ENCODE results near the gene DDX41.
"Not testable (repeated sequence)": the region's sequence is repeated elsewhere in the genome, so short reads cannot be mapped to it uniquely, and the experiment has no call there.

Gene DDX41

DNA sequence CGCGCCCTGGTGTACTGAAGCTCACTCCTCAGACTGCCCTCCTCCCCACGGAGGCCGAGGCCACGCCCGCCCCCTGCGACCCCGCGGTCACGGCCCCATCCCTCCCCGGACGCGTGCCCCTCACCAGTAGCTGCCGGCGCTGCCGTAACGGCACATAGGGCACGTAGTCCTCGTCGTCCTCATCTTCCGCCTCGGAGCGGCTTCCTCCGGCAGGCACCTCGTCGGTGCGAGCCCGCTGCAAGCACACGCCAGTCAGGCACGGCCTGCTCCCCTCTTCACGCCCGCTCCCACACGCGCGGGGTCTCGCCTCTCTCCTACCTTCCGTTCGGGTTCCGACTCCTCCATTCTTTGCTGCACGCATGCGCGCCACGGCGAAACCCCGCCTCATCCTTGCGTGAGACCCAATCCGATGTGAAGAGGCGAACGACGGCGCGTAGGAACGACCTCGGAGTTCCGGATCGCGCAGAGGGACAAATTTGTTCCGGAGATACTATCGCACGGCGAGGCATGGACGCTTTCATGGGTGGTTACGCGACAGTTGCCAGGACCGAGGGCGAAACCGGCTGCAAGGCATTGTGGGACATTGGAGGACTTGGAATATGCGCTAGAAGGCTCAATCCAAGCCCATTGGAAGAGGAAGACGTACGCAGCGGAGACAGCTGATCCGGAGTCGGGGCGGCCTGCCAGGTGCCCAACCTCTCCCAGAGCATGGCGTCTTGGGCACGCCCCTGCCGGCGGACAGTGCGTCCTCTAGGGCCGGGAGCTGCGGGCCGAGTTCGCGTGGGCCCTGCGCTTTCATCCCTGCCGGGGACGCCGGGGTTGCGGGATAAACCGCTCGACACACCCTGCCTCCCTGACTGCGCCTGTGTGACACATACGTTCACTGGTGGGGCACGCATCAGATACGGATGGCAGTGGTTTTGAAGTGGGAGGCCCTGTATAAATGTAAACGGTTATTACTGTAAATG is at the start of gene DDX41:
Gene DDX41 (minus strand): TSS at position 361 of the 968 bp plus-strand sequence. CDS start 16 bp downstream, at position 345.
- peak; percentile 97 for DNase-seq (ENCODE audit: low spot score)

DNA sequence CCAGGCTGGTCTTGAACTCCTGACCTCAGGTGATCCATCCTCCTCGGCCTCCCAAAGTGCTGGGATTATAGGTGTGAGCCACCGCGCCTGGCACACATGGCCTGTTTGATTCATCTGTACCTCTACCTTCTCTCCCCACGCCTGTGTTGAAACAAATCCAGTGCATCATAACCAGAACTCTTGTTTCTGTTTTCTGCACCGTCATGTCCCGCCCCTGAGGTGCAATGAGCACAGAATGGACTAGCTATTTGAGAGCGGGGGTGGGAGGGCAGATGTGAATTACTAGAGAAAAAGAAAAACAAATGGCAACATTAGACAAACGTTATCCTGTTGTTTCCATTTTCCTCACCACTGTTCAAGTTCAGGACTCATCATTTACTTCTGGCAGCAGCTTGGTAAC is 48.3 kb upstream of the DDX41 start:
- no peak for DNase-seq (ENCODE audit: low spot score)

GRCh38 chr5:177559446-177559941 is 42.7 kb upstream of the DDX41 start:
- not testable (repeated sequence) for DNase-seq (ENCODE audit: low spot score)

DNA sequence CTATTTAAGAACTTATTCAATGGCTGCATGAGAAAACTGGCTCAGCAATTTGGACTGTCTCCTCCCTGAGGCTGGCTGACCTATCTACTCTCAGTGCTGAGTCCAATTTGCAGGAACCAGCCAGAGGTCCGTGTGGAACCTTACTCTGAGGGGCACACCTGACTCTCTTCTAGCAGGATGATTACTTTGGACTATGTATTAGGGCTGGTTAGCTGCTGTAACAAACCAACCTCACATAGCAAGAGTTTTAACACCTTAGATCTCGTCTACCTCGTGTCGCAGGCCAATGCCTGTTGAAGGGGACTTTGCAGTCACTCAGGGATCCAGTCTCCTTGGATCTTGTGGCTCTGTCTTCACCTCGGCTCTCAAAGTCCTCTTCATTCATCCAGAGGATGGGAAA is 41.0 kb upstream of the DDX41 start:
- no peak for DNase-seq (ENCODE audit: low spot score)

DNA sequence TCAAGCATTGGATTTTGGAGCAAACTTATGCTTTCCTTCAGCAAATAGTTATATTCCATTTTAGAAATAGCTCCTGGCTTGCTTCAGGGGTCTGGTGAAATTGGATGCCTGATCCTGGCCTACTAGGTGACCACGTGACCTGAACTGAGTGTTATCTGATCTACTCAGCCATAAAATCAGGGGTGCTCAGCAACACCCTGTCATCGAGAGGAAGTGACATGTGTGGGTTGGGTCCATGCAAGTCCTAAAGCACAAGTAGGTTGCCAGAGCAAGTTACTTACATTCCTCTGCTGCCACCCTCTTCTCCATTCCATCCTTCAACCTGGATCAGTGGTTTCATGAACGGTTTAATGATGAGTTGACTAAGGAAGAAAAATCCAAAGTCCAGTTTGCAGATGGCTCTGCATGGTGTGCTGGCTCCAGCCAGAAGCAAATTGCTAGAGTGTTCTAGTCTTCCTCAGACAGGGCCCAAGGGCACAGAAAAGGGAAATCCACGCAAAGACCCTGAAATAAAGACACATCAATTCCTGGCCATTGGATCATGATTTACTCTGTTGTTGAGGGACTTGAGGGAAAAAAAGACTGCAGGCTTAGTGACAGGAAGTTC is 40.4 kb upstream of the DDX41 start:
- peak; percentile 35 for DNase-seq (ENCODE audit: low spot score)

DNA sequence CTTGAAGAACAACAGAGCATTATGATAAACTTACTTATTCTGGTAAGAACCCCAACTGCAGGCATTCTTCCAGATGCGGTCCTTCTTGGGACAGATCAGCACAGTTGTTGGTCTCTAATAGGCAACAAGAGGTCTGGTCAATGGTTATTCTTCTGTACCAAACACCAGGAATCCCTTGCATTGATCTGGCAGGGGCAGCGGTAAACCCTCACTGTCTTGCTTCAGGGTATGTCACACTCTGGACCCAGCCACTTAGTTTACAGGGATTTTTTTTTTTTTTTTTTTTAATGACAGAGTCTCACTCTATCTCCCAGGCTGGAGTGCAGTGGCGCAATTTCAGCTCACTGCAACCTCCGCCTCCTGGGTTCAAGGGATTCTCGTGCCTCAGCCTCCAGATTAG is 38.9 kb upstream of the DDX41 start:
- DNase-seq (ENCODE audit: low spot score), result no peak

GRCh38 chr5:177555228-177555627 is 38.5 kb upstream of the DDX41 start:
- DNase-seq (ENCODE audit: low spot score), result no peak

DNA sequence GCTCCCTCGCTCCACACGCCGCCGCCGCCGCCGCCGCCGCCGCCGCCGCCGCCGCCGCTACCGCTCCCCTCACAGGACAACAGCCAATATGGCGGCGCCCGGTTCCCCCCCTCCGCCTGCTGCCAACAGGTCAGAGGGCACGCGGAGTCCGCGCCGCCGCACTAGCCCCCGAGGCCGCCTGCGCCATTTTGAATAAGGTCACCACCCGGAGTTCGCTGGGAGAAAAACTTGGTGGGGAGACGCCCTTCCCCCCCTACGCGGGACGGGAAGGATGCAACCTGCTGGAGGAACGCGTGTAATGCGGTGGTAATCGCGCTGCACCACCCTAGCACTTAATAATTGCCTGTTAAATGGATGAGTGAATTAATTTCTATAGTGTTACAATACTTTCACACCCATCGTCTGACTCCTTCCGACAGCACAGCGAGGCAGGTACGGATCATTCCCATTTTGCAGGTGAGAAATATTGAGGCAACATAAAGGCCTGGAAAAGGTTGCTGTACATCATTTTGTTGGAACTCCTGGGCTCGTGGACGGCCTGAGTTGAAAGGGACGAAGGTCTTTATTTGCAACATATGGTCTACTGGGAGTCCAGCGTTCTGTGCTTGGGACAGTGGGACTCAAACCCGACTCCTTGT is 37.8 kb upstream of the DDX41 start, which contains the start of gene FAM193B:
Gene FAM193B (minus strand): TSS at position 90 of the 638 bp plus-strand sequence. CDS start 105 bp downstream, outside the sequence.
- peak; percentile 96 for DNase-seq (ENCODE audit: low spot score)

DNA sequence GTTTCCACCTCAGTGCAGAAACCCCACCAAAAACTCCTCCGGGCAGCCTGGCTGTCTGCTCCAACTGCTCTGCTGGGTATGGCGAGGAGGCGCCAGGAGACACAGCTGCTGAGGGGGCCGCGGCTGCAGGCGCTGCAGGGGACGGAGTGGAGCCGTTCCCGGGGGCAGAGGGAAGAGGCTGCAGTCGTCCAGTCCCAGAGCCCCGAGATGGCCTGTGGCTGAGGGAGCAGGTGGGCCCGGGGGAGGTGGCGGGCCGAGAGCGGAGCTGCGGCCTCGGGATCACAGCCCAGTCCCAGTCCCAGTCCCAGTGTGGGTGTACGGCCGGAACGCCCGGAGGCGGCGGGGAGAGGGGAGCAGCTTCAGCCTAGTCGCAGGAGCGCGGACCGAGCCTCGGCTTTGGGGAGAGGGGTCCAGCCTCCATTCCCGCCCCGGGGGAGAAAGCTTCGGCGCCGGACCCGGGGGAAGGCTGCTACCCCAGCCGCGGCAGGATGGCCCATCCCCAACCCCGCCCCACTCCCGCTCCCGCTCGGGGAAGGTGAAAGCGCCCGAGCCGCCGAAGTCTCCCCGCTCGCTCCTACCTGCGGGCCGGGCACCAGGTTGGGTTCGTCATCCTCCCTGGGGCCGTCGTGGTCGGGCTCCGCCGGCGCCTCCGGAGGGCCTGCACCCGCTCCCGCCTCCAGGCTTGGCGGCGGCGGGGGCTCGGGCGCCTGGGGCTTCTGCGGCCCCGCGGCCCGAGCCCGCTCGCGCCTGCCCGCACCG is 37.1 kb upstream of the DDX41 start:
- peak; percentile 29 for DNase-seq (ENCODE audit: low spot score)

DNA sequence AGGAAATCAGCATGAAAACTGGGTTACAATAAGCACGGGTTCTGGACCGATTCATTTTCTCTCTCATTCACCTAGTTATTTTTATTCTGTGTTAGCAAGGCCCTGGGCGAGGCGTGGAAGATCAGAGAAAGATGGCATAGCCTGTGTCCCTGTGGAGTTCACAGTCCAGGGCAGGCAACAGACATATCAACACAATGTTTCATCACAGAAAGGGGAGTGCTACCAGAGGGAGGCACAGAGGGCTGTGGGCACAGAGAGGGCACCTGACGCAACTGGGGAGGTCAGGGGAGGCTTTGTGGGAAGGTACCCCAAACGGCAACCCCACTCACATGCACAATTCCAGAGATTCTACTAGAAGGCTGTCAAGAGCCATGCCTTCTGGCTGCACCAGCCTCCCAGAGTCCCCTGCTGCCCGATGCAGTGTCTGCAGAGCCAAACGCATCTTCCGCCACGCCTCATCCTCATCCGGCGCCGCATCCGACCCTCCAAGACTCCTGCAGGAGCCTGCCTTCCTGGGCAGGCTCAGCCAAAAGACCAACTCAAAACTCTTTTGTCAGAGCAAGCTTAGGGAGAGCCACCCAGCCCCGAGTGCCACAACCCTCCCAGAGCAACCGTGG is 36.2 kb upstream of the DDX41 start:
- DNase-seq (ENCODE audit: low spot score), result no peak

GRCh38 chr5:177550122-177550521 is 33.4 kb upstream of the DDX41 start:
- no peak for DNase-seq (ENCODE audit: low spot score)

- no peak for DNase-seq (ENCODE audit: low spot score)
Measured at GRCh38 chr5:177548495-177548894, 31.7 kb upstream of the DDX41 start.

GRCh38 chr5:177547736-177548135 is 31.0 kb upstream of the DDX41 start:
- no peak for DNase-seq (ENCODE audit: low spot score)

GRCh38 chr5:177546258-177546741 is 29.5 kb upstream of the DDX41 start:
- DNase-seq (ENCODE audit: low spot score), result peak; percentile 6

DNA sequence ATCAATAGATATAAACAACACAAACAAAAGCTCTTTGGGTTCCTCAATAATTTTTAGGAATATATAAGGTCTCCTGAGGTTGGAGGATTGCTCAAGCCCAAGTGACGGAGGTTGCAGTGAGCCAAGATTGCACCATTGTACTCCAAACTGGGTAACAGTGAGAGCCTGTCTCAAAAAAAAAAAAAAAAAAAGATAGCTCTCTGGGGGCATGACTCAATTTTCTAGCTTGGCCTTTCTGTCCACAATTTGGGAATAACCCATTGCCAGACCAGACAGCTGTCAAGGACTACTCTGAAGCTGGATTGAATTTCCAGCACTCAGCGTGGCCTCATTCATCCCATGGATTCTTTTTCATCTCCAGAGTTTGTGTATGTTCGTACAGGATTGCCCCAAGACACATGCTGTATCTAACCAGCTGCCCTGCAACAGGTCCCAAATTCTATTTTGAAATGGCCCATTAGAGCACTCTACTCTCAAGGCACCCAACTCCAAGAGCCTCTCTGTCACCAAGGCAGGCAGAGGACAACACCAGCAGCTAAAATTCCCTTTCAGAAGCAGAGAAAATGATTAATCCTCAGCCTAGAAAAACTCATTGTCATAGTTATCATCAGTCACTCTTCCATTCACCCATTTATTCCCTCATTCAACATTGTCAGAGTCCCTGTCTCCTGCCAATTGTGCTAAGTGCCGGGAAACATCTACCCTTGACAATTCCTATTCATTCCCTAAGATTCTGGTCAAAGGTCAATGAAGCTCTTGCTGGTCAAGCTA is 28.9 kb upstream of the DDX41 start:
- DNase-seq (ENCODE audit: low spot score), result no peak

DNA sequence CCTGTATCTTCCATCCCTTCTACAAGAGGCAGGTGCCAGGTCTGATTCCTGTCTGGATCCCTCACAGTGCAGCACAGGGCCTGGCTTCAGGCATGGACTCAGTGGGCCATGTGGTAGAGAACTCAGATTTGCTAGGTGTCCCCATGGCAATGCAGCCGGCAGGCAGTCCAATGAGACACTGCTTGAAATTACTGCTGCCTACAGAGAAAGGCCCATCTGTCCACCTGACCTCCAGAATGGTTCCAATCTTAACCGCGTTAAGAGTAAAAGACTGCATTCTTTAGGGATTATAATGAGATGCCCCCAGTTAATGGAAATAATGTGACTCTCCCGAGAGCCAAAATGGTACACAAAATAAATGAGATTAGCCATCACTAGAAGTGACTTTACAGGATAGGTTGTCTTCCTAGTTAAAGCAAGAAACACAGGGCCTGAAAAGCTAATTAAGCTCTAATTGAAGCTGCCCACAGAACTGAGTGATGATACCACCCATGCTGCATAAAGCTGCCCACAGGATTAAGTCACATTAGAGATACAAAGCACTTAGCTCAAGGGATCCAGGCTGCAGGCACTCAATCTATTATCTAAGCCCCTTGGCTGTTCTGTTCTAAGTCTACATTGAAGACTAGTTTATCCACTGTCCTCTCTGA is 26.2 kb upstream of the DDX41 start:
- DNase-seq (ENCODE audit: low spot score), result no peak

GRCh38 chr5:177540438-177540837 is 23.7 kb upstream of the DDX41 start:
- no peak for DNase-seq (ENCODE audit: low spot score)

DNA sequence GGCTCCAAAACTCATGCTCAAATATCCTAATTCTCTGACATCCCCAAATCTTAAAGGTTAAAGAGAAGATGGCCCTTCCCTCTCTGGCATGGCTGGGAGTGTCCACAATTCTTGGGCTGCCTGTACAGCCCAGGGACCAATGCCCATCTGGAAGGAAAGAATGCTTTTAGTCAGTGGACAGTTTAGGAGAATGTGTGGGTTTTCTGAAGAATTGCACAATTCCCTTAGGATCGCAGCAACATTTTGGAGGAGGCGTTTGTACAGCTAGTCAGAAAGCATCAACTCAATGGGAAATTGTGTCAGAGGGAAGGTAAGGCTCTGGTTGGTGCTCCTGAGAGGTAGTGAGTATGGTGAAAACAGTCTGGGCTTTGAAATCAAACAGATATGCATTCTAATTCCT is 22.6 kb upstream of the DDX41 start:
- no peak for DNase-seq (ENCODE audit: low spot score)

- DNase-seq (ENCODE audit: low spot score), result no peak
Measured at GRCh38 chr5:177538876-177539275, 22.1 kb upstream of the DDX41 start.

All from CD4-positive, alpha-beta T cell treated with Interleukin-2 at 100 ng/mL for 4 hours (primary cell).